Neural crest cell (in vitro differentiated cells): ENCODE data around the gene GRN. TPM values are rescaled to one million over a fixed set of nuclear protein-coding genes. Genes with fewer than 3 reads are reported as not detected.
A peak's percentile ranks its signal among the peaks of the same experiment; 100 is the strongest.

Source experiments
- DNase-seq: peaks from one replicate; pipeline ENCODE4 v3.0.0; 2021; ENCODE audit warnings: low read depth, mixed read lengths, low spot score
- H3K27ac Mint-ChIP-seq: one replicate; pipeline ENCODE4 v1.8.0; 2021; ENCODE audit warnings: mild to moderate bottlenecking, mixed read lengths; ENCODE audit not compliant: unreplicated experiment
- H3K27me3 Mint-ChIP-seq: 2 replicates; pipeline ENCODE4 v1.8.0; 2021; ENCODE audit warnings: low read depth, mild to moderate bottlenecking, mixed read lengths
- H3K36me3 Mint-ChIP-seq: 2 replicates; pipeline ENCODE4 v1.8.0; 2021; ENCODE audit warnings: low read depth, mild to moderate bottlenecking, mixed read lengths
- H3K4me1 Mint-ChIP-seq: 2 replicates; pipeline ENCODE4 v1.8.0; 2021; ENCODE audit warnings: mixed read lengths
- H3K4me3 Mint-ChIP-seq: one replicate; pipeline ENCODE4 v1.8.0; 2021; ENCODE audit warnings: mild to moderate bottlenecking, mixed read lengths
- H3K9me3 Mint-ChIP-seq: 2 replicates; pipeline ENCODE4 v1.8.0; 2021; ENCODE audit warnings: mixed read lengths
- total RNA-seq: library from RNA; stranded (reverse); gene quantifications from 2 replicates; pipeline ENCODE4 v1.2.1, GENCODE V29; 2021
- TF ChIP-seq, protein P1 (sequence below): fragments of 200-600 bp; sonication (generic); conservative IDR thresholded peaks from 2 replicates; pipeline ENCODE4 v1.5.0; 2021; ENCODE audit warnings: antibody characterized with exemption, mild to moderate bottlenecking

GRN gene
- total RNA-seq, 1 donor from 2014 or later = 70.0 TPM

- Mint-ChIP-seq H3K27me3 (peaks cover 72% of the 10 kb centered on the region), H3K4me3 (peak overlapping the region; percentile 66), H3K36me3 (peaks cover 3% of the 10 kb centered on the region), H3K27ac (no peak overlapping the region), H3K4me1 (peaks cover 23% of the 10 kb centered on the region), H3K9me3 (no peaks in the 10 kb centered on the region)
- DNase-seq = no peak
- TF ChIP-seq, protein P1, sequence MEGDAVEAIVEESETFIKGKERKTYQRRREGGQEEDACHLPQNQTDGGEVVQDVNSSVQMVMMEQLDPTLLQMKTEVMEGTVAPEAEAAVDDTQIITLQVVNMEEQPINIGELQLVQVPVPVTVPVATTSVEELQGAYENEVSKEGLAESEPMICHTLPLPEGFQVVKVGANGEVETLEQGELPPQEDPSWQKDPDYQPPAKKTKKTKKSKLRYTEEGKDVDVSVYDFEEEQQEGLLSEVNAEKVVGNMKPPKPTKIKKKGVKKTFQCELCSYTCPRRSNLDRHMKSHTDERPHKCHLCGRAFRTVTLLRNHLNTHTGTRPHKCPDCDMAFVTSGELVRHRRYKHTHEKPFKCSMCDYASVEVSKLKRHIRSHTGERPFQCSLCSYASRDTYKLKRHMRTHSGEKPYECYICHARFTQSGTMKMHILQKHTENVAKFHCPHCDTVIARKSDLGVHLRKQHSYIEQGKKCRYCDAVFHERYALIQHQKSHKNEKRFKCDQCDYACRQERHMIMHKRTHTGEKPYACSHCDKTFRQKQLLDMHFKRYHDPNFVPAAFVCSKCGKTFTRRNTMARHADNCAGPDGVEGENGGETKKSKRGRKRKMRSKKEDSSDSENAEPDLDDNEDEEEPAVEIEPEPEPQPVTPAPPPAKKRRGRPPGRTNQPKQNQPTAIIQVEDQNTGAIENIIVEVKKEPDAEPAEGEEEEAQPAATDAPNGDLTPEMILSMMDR = no peak
Observed at GRCh38 chr17:44312396-44313104, 32.6 kb upstream of the GRN start.

GRCh38 chr17:44314031-44314430, 31.1 kb upstream of the GRN start:
- DNase-seq = no peak
- H3K4me3 Mint-ChIP-seq = peak overlapping the region; percentile 52
- no peaks in the 10 kb centered on the region for H3K9me3 Mint-ChIP-seq
- H3K27ac Mint-ChIP-seq = no peak overlapping the region
- peaks cover 19% of the 10 kb centered on the region for H3K4me1 Mint-ChIP-seq
- TF ChIP-seq, protein P1 = no peak
- H3K36me3 Mint-ChIP-seq = peaks cover 4% of the 10 kb centered on the region
- peaks cover 85% of the 10 kb centered on the region for H3K27me3 Mint-ChIP-seq

GRCh38 chr17:44314524-44314868, 30.6 kb upstream of the GRN start:
- Mint-ChIP-seq H3K27me3 (peaks cover 90% of the 10 kb centered on the region), H3K4me1 (peaks cover 19% of the 10 kb centered on the region), H3K27ac (no peak overlapping the region), H3K9me3 (no peaks in the 10 kb centered on the region), H3K36me3 (peaks cover 4% of the 10 kb centered on the region), H3K4me3 (peak overlapping the region; percentile 52)
- no peak for DNase-seq
- TF ChIP-seq, protein P1 = no peak

- Mint-ChIP-seq H3K27me3 (peaks cover 86% of the 10 kb centered on the region), H3K9me3 (no peaks in the 10 kb centered on the region), H3K27ac (no peak overlapping the region), H3K4me1 (peaks cover 16% of the 10 kb centered on the region), H3K36me3 (peaks cover 4% of the 10 kb centered on the region), H3K4me3 (no peak overlapping the region)
- TF ChIP-seq, protein P1 = no peak
- no peak for DNase-seq
Observed at GRCh38 chr17:44314869-44315661, 30.0 kb upstream of the GRN start.

DNA sequence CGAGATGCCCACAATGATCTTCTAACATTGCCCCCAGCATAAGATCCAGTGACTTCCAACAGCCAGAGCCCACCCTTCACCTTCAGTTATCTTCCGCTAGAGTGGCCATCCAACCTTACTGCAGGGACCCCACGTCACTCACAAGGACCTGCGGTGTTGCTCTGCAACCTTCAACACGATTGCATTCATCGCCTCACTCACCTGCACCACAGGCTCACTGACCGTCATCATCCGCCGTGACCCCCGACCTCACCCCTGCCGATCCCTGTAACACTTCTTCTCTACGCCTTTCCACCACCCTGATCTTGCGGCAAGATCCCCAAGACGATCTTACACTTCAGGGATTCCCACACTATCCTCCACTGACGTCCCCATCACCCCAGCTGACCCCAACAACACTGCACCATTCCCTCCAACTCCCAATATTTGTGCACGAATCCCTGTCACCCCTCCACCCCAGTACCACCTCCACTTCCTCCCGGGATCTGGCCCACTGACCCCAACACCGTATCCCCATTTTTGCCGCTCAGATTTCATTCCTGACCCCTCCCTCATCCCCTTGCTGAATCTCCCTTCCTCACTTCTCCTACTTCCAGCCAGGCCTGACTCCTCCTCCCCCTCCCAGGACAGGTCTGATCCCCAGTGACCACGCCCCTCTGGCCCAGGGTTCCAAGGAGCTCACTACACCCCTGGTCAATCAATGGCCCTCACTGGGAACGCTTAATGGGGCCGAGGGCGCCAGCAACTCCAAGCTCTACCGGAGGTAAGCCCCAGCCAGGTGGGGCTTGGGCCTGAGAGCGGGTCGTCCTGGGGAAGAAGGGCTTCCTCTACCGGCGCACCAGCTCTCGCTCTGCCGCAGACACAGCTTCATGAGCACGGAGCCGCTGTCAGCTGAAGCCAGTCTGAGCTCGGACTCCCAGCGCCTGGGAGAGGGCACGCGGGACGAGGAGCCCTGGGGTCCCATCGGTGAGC, 29.1 kb upstream of the GRN start:
- H3K27me3 Mint-ChIP-seq = peaks cover 78% of the 10 kb centered on the region
- peak overlapping the region; percentile 53 for H3K4me3 Mint-ChIP-seq
- no peaks in the 10 kb centered on the region for H3K9me3 Mint-ChIP-seq
- peaks cover 4% of the 10 kb centered on the region for H3K36me3 Mint-ChIP-seq
- peaks cover 13% of the 10 kb centered on the region for H3K4me1 Mint-ChIP-seq
- TF ChIP-seq, protein P1 = no peak
- DNase-seq = no peak
- no peak overlapping the region for H3K27ac Mint-ChIP-seq
